H9 (cell line): ENCODE results near the gene PYGB. TPM values are rescaled to one million over a fixed set of nuclear protein-coding genes. Genes with fewer than 3 reads are reported as not detected.

Source experiments
- DNase-seq: peaks from one replicate; pipeline ENCODE4 v3.0.0-alpha.2; 2017
- H2AFZ ChIP-seq: one replicate; pipeline ENCODE4 v1.6.1; 2013; ENCODE audit warnings: mild to moderate bottlenecking, low read length, control low read depth, moderate library complexity
- H2AK5ac ChIP-seq: 2 replicates; pipeline ENCODE4 v1.6.1; 2013; ENCODE audit warnings: low read length, control low read depth, mixed read lengths; ENCODE audit not compliant: insufficient read length
- H2BK120ac ChIP-seq: one replicate; pipeline ENCODE4 v1.6.1; 2013; ENCODE audit warnings: low read depth, mild to moderate bottlenecking, low read length, control low read depth, inconsistent platforms; ENCODE audit not compliant: poor library complexity, severe bottlenecking
- H2BK12ac ChIP-seq: 2 replicates; pipeline ENCODE4 v1.6.1; 2013; ENCODE audit warnings: low read length, control low read depth, mixed read lengths, low read depth; ENCODE audit not compliant: insufficient read length
- H2BK15ac ChIP-seq: 2 replicates; pipeline ENCODE4 v1.6.1; 2013; ENCODE audit warnings: low read depth, low read length, control low read depth
- H2BK20ac ChIP-seq: one replicate; pipeline ENCODE4 v1.6.1; 2013; ENCODE audit warnings: low read depth, mild to moderate bottlenecking, low read length, control low read depth, inconsistent platforms; ENCODE audit not compliant: poor library complexity, severe bottlenecking
- H2BK5ac ChIP-seq: 2 replicates; pipeline ENCODE4 v1.6.1; 2013; ENCODE audit warnings: low read length, control low read depth, mixed read lengths; ENCODE audit not compliant: insufficient read length
- H3K14ac ChIP-seq: 2 replicates; pipeline ENCODE4 v1.6.1; 2013; ENCODE audit warnings: low read length, control low read depth; ENCODE audit not compliant: insufficient read depth
- H3K18ac ChIP-seq: 2 replicates; pipeline ENCODE4 v1.6.1; 2013; ENCODE audit warnings: low read depth, mild to moderate bottlenecking, mixed read lengths, low read length, control low read depth; ENCODE audit not compliant: insufficient read length
- H3K23ac ChIP-seq: 2 replicates; pipeline ENCODE4 v1.6.1; 2013; ENCODE audit warnings: low read length, control low read depth, mixed read lengths, low read depth; ENCODE audit not compliant: insufficient read length
- H3K23me2 ChIP-seq: 2 replicates; pipeline ENCODE4 v1.6.1; 2013; ENCODE audit warnings: low read depth, mild to moderate bottlenecking, mixed read lengths, low read length, control low read depth; ENCODE audit not compliant: insufficient read length, poor library complexity, severe bottlenecking
- H3K27ac ChIP-seq: 2 replicates; pipeline ENCODE4 v1.5.1; 2013; ENCODE audit warnings: low read length, control low read depth, mixed read lengths, low read depth; ENCODE audit not compliant: insufficient read length
- H3K27me3 ChIP-seq: 2 replicates; pipeline ENCODE4 v1.6.1; 2013; ENCODE audit warnings: low read length, control low read depth, inconsistent platforms; ENCODE audit not compliant: insufficient read depth
- H3K4ac ChIP-seq: 2 replicates; pipeline ENCODE4 v1.6.1; 2013; ENCODE audit warnings: low read depth, mild to moderate bottlenecking, control low read depth, inconsistent platforms, low read length, moderate library complexity
- H3K4me1 ChIP-seq: 2 replicates; pipeline ENCODE4 v1.6.1; 2013; ENCODE audit warnings: low read length, control low read depth, inconsistent platforms; ENCODE audit not compliant: insufficient read depth
- H3K4me2 ChIP-seq: 2 replicates; pipeline ENCODE4 v1.6.1; 2013; ENCODE audit warnings: low read length, control low read depth, mixed read lengths; ENCODE audit not compliant: insufficient read length, insufficient read depth
- H3K56ac ChIP-seq: 2 replicates; pipeline ENCODE4 v1.6.1; 2013; ENCODE audit warnings: low read depth, mild to moderate bottlenecking, mixed read lengths, low read length, control low read depth; ENCODE audit not compliant: insufficient read length
- H3K79me1 ChIP-seq: 2 replicates; pipeline ENCODE4 v1.6.1; 2013; ENCODE audit warnings: low read depth, mild to moderate bottlenecking, moderate library complexity, low read length, control low read depth, inconsistent platforms; ENCODE audit not compliant: insufficient read depth, poor library complexity, severe bottlenecking
- H3K79me2 ChIP-seq: 2 replicates; pipeline ENCODE4 v1.6.1; 2013; ENCODE audit warnings: low read length, control low read depth, inconsistent platforms; ENCODE audit not compliant: insufficient read depth
- H3K9ac ChIP-seq: 2 replicates; pipeline ENCODE4 v1.6.1; 2013; ENCODE audit warnings: low read length, control low read depth, mixed read lengths; ENCODE audit not compliant: insufficient read length; ENCODE audit errors: extremely low read depth
- H3K9me3 ChIP-seq: one replicate; pipeline ENCODE4 v1.6.1; 2013; ENCODE audit warnings: low read depth, low read length, inconsistent platforms; ENCODE audit not compliant: control insufficient read depth
- H3T11ph ChIP-seq: one replicate; pipeline ENCODE4 v1.6.1; 2013; ENCODE audit warnings: mild to moderate bottlenecking, low read length, control low read depth, inconsistent platforms
- H4K20me1 ChIP-seq: one replicate; pipeline ENCODE4 v1.6.1; 2013; ENCODE audit not compliant: control insufficient read depth, insufficient read length, insufficient read depth
- H4K5ac ChIP-seq: 2 replicates; pipeline ENCODE4 v1.6.1; 2013; ENCODE audit warnings: low read depth, mild to moderate bottlenecking, mixed read lengths, low read length, control low read depth; ENCODE audit not compliant: insufficient read length
- H4K8ac ChIP-seq: replicated peaks from 2 replicates; pipeline ENCODE4 v1.6.1; 2013; ENCODE audit warnings: low read length, control low read depth, mixed read lengths, low read depth; ENCODE audit not compliant: insufficient read length
- H4K91ac ChIP-seq: 2 replicates; pipeline ENCODE4 v1.6.1; 2013; ENCODE audit warnings: low read depth, mild to moderate bottlenecking, moderate library complexity, mixed read lengths, low read length, control low read depth; ENCODE audit not compliant: insufficient read length
- H3K27ac Mint-ChIP-seq, 3 experiments: 2 replicates in 2 of 3; 3 replicates in 1 of 3; pipeline ENCODE4 v1.8.0; 2020 to 2021; ENCODE audit warnings: mixed read lengths in 3 of 3, mild to moderate bottlenecking in 1 of 3, moderate library complexity in 1 of 3
- H3K27me3 Mint-ChIP-seq: 2 replicates; pipeline ENCODE4 v1.8.0; 2021; ENCODE audit warnings: low read depth, mild to moderate bottlenecking, moderate library complexity, mixed read lengths
- H3K36me3 Mint-ChIP-seq, 3 experiments: 2 replicates in 2 of 3; 3 replicates in 1 of 3; pipeline ENCODE4 v1.8.0; 2020 to 2021; ENCODE audit warnings: low read depth in 3 of 3, mixed read lengths in 3 of 3; ENCODE audit not compliant: insufficient read depth in 1 of 3
- H3K4me1 Mint-ChIP-seq, 2 experiments: 2 replicates each; pipeline ENCODE4 v1.8.0; 2020; ENCODE audit warnings: mixed read lengths in 2 of 2
- H3K4me3 Mint-ChIP-seq, 2 experiments: 2 replicates in 1 of 2; 3 replicates in 1 of 2; pipeline ENCODE4 v1.8.0; 2020 to 2021; ENCODE audit warnings: mild to moderate bottlenecking in 2 of 2, mixed read lengths in 2 of 2, moderate library complexity in 1 of 2
- H3K9me3 Mint-ChIP-seq, 2 experiments: 2 replicates in 1 of 2; 3 replicates in 1 of 2; pipeline ENCODE4 v1.8.0; 2020; ENCODE audit warnings: mild to moderate bottlenecking in 2 of 2, mixed read lengths in 2 of 2, moderate library complexity in 1 of 2
- CTCF ChIP-seq: fragments of 200-600 bp; sonication (generic); conservative IDR thresholded peaks from 3 replicates; pipeline ENCODE4 v1.8.0; 2021; ENCODE audit warnings: antibody characterized with exemption, mild to moderate bottlenecking
- WGBS: extraction: QIAGEN DNeasy Blood & Tissue Kit; methylation state at CpG from one replicate; pipeline ENCODE4 v1.1.7; 2013; ENCODE audit warnings: missing lambda C conversion rate, low lambda C conversion rate, mixed read lengths; ENCODE audit not compliant: insufficient read length; ENCODE audit errors: extremely low coverage; 5-methylcytosine and 5-hydroxymethylcytosine counted together
- total RNA-seq: library from RNA; stranded (reverse); gene quantifications from 2 replicates; pipeline ENCODE4 v1.2.1, GENCODE V29; 2021

PYGB gene
- total RNA-seq, 1 experiment from 2014 or later = 46.9 TPM

- no peak overlapping the region for H4K8ac ChIP-seq
- no peak overlapping the region for H2BK5ac ChIP-seq
- no peak overlapping the region for H3K14ac ChIP-seq
- no peak overlapping the region for H3K18ac ChIP-seq
- no CpG with 5 or more reads among the region's 12 CpGs for WGBS
- no peak overlapping the region for H4K91ac ChIP-seq
- no peak overlapping the region for H2AK5ac ChIP-seq
- H3K27me3 Mint-ChIP-seq = no peaks in the 10 kb centered on the region
- no peaks in the 10 kb centered on the region for H3K79me1 ChIP-seq
- no peak overlapping the region for H3K9ac ChIP-seq
- no peaks in the 10 kb centered on the region; the same call in 1 of the 2 replicates for H3K27me3 ChIP-seq
- no peak for TF ChIP-seq CTCF
- no peaks in the 10 kb centered on the region for H3K23me2 ChIP-seq
- no peaks in the 10 kb centered on the region for H3K9me3 ChIP-seq
- no peak overlapping the region; a peak in 1 of 7 replicates for H3K27ac Mint-ChIP-seq
- peaks cover 9% of the 10 kb centered on the region in 2 experiments for H3K4me1 Mint-ChIP-seq
- no peaks in the 10 kb centered on the region for H4K20me1 ChIP-seq
- no peak overlapping the region for H2AFZ ChIP-seq
- DNase-seq = no peak
- no peak overlapping the region for H2BK120ac ChIP-seq
- no peak overlapping the region for H2BK12ac ChIP-seq
- H3T11ph ChIP-seq = no peak overlapping the region
- peaks cover 0 to 32% (median 14%) of the 10 kb centered on the region in 3 experiments; a peak in 5 of 7 replicates for H3K36me3 Mint-ChIP-seq
- H2BK15ac ChIP-seq = no peak overlapping the region
- no peaks in the 10 kb centered on the region; the same call in 1 of the 2 replicates for H3K4me1 ChIP-seq
- H3K79me2 ChIP-seq = no peaks in the 10 kb centered on the region
- H3K4me3 Mint-ChIP-seq = no peak overlapping the region
- H3K23ac ChIP-seq = no peak overlapping the region
- H2BK20ac ChIP-seq = no peak overlapping the region
- no peak overlapping the region for H3K27ac ChIP-seq
- no peak overlapping the region for H3K56ac ChIP-seq
- H3K9me3 Mint-ChIP-seq = no peaks in the 10 kb centered on the region
- H3K4ac ChIP-seq = no peak overlapping the region
- no peak overlapping the region for H3K4me2 ChIP-seq
- no peak overlapping the region for H4K5ac ChIP-seq
Observed at GRCh38 chr20:25209911-25210310, 38.0 kb upstream of the PYGB start.
